SH-SY5Y (cell line): Measurements from ENCODE around the gene FOXJ3.

Source experiments
- GATA2 ChIP-seq: IDR thresholded peaks from 2 replicates; pipeline ENCODE4 v1.6.1; 2011; ENCODE audit warnings: mild to moderate bottlenecking, low read depth, low read length
- GATA3 ChIP-seq: IDR thresholded peaks from 2 replicates; pipeline ENCODE4 v1.6.1; 2011; ENCODE audit warnings: low read depth, mild to moderate bottlenecking, low read length, moderate library complexity

GRCh38 chr1:42167611-42168390, 167.2 kb downstream of the FOXJ3 start:
- TF ChIP-seq GATA2 (no peak), GATA3 (no peak)
